Activated CD4-positive, CD25-positive, alpha-beta regulatory T cell treated with anti-CD3 and anti-CD28 coated beads, Interleukin-2, amount 50 U/mL, for 16 hours (primary cell): ENCODE results near the gene UPK1A.
"Not testable (repeated sequence)": the region's sequence is repeated elsewhere in the genome, so short reads cannot be mapped to it uniquely, and the experiment has no call there.

ENCODE experiments used
- DNase-seq: peaks from one replicate; pipeline ENCODE4 v3.0.0-alpha.2; 2020; ENCODE audit warnings: low read depth, low spot score

The UPK1A gene

DNA sequence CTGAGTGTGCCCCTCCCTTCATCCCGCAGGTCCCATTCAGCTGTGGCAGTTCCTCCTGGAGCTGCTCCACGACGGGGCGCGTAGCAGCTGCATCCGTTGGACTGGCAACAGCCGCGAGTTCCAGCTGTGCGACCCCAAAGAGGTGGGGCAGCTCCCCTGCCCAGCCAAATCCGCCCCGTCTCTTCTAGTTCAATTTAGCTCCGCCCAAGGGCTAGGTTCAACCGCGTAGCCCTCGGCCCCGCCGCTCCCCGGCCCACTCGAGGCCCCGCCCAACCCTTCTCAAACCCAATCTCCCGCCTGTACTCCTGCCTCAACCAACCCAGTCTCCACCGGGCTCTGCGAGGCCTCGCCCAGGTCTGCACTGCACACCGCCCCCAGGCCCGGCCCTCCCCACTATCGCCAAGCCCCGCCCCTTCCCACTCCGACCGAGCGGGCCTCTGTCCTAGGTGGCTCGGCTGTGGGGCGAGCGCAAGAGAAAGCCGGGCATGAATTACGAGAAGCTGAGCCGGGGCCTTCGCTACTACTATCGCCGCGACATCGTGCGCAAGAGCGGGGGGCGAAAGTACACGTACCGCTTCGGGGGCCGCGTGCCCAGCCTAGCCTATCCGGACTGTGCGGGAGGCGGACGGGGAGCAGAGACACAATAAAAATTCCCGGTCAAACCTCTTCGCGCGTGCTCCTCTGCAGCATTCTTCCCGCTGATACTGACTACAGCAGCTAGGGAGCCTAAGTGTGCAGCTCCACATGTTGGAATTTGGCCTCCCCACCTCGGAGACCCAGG is 21.9 kb upstream of the UPK1A start:
- DNase-seq = peak; percentile 88

DNA sequence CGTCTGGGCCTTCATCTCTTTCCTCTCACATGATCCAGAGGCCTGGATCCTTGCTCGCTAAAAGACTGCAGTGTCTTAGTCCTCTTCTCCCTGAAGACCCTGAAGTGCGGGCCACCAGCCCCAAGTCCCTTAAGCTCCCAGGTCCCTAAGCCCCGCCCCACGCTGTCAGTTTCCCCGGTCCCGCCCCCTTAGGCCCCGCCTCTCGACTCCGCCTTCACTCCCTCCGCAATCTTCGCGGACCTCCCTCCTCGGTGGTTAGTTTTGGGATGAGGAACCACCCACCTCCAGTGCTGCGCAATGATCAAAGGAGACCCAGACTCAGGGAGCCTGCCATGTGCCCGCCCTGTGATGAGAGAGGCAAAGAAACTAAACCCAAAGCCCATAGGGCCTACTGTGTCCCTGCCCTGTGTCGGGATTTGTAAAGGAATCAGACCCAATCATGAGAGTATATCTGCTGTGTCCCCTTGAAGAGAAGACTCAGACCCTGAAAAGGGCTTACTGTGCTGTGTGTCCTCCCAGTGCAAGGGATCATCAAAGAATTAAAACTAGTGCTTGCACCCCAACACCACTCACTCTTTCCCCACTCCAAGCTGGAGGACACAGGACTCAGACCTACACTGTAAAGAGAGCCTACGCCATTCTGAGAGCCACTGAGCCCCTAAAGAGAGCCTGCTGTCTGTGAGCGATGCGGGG is 21.2 kb upstream of the UPK1A start:
- peak; percentile 49 for DNase-seq

DNA sequence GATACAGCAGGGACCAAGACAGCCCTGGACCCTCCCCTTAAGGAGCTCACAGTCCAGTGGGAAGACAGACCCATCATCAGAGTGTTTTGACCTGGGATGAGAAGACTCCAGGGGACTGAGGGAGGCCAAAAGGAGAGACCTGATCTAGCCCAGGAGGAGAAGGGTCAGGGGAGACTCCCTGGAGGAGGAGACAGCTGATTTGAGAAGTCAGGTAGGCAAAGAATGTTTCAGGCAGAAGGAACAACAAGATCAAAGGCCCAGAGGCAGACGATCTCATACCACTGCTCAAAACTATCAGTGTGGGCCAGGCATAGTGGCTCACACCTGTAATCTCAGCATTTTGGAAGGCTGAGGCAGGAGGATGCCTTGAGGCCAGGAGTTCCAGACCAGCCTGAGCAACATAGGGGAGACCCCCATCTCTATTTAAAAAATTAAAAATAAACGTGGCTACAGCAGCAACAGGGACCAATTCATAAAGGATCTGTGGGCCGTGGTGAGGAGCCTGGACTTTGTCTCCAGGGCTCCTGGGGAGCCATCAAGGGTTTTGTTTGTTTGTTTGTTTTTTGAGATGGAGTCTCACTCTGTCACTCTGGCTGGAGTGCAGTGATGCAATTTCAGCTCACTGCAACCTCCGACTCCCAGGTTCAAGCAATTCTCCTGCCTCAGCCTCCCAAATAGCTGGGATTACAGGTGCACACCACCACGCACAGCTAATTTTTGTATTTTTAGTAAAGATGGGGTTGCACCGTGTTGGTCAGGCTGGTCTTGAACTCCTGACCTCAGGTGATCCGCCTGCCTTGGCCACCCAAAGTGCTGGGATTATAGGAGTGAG is 20.4 kb upstream of the UPK1A start:
- DNase-seq = no peak

DNA sequence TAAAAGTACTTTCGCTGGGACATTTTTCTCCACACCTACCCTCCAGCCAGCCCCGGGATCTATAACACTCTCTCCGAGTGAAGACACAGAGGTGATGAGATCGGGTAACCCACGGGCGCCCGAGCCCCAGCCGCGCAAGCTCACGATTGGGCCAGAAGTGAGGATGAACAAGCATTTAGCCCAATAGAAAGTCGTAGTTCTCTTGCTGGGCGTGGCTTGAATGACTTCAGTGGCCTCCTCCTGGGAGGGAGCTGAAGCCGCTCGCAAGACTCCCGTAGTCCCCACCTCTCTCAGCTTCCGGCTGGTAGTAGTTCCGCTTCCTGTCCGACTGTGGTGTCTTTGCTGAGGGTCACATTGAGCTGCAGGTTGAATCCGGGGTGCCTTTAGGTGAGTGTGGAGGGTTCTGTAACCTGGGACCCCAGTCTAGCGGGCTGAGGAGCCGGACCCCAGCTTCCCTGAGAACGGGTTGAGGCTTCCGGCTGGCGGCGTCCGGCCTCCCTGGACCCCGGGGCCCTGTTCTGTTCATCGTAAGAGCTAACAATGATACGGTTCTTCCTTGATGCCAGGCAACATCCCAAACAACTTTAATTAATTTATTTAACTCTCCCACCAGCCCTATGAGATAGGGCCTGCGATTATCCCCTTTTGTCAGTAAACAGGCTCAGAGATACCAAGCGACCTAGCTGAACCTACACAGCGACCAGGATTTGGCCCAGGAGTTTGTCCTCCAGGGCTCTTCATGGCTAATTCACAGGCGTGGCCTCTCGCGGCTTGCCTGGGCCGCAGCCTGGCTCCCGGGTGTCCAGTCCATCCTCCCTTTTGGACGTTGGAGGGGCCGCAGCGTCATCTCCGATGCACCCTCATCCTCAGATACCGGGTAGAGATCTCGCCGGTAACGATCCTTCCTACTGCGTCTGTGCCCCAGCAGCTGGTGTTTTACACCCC is 18.0 kb upstream of the UPK1A start, which contains the start of gene COX6B1:
TSS of gene COX6B1 (plus strand) at position 307 of the 945 bp plus-strand sequence. CDS start 2,921 bp downstream, outside the sequence.
- DNase-seq = peak; percentile 89

DNA sequence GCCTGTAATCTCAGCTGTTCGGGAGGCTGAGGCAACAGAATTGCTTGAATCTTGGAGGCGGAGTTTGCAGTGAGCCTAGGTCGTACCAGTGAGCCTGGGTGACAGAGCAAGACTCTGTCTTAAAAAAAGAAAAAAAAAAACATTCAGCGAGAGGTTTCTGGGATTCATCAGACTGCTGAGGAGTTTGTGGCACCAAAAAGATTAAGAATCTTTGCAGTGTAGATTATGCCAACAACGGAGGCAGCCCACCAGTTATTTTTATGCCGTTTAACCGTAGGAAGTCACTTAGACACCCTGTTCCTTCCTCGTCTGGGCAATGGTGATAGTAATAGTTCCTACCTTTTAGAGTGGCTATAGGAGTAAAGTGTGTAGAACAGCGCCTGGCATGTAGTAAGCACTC is 15.7 kb upstream of the UPK1A start:
- DNase-seq = no peak

DNA sequence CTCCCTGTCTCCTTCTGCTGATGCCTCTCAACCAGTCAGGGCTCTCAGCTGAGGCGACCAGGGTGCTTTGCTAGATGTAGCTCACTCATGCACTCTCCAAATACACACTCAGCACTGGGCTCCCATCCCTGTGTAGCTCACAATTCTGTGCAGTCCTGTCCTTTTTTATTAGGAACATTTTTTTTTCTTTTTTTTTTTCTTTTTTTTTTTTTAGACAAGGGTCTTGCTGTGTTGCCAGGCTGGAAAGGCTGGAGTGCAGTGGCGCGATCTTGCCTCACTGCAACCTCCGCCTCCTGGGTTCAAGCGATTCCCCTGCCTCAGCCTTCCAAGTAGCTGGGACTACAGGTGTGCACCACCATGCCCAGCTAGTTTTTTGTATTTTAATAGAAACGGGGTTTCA is 11.5 kb upstream of the UPK1A start:
- not testable (repeated sequence) for DNase-seq

DNA sequence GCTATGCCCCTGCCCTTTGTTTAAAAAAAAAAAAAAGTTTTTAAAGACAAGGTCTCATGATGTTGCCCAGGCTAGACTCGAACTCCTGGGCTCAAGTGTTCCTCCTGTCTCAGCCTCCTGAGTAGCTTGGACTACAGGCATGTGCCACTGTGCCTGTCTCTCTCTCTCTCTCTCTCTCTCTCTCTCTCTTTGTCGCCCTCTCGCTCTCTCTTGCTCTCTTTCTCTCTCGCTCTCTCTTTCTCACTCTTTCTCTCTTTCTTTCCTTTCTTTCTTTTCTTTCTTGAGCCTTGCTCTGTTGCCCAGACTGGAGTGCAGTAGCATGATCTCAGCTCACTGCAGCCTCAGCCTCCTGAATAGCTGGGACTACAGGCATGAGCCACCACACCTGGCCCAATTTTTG is 10.7 kb upstream of the UPK1A start:
- DNase-seq = no peak

DNA sequence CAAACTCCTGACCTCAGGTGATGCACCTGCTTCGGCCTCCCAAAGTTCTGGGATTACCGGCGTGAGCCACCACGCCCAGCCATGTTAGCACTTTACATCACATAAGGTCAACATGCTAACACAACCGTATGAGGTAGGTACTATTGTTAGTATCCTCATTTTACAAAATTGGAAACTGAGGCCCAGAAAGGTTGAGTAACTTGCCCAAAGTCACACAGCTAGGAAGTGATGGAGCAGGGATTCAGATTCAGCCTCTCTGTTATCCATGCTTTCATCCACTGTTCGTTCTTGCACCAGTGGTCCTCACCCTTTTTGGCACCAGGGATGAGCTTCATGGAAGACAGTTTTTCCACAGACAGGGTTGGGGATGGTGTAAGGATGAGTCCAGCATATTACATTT is 9.6 kb upstream of the UPK1A start:
- DNase-seq = no peak

DNA sequence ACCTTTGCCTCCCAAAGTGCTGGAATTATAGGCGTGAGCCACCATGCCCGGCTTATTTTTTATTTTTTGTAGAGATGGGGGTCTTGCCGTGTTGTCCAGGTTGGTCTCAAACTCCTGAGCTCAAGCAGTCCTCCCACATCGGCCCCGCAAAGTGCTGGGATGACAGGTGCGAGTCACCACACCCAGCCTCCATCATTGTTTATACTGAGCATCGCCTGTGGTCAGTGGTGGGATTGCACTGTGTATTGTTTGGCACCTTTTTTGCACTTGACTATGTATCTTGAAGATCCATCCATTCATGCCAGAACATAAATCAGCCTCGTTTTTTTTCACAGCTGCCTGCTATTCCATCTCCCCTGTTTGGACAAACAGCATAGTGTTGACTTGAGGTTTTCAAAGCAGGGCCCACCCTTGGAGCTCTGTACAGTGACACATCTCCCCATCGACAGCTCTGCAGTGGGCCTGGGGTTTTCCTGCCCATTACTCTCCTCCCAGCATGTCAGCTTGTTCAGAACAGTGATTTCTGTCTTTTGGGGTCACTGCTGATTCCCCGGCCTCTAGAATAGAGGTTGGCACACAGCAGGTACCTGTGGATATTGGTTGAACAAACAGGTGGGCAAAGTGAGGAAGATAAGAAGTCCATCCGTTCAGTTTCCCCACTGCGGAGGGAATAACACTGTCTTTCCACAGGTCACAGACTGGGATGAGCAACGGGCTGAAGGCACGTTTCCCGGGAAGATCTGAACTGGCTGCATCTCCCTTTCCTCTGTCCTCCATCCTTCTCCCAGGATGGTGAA is 8.2 kb upstream of the UPK1A start:
- DNase-seq = no peak

DNA sequence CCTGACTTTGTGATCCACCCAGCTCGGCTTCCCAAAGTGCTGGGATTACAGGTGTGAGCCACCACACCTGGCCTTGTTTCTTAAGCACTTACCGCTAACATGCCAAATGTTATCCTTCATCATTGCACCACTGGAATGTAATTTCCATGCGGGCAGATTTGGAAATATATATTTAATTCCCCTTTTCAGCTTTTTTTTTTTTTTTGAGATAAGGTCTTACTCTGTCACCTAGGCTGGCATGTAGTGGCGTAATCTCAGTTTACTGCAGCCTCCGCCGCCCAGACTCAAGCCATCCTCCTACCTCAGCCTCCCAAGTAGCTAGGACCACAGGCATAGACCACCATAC is 4.3 kb upstream of the UPK1A start:
- no peak for DNase-seq

DNA sequence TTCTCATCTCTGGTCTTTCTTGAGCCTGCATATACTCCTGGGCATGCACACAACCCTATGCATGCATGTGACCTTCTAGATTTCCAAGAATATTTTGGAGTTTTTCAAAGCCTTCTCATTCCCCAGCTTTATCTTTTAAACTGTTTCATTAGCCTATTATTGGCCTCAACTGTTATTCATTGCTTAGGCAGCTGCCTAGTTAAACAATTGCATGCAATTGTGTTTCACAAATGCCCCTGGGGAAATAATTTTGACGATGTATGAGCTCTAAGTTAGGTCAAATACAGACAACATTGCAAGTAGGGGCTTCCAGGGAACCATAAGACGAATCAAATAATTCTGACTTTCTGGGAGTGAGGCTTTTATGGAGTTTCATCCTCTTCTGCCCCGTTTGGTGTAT is 2.3 kb upstream of the UPK1A start:
- no peak for DNase-seq

DNA sequence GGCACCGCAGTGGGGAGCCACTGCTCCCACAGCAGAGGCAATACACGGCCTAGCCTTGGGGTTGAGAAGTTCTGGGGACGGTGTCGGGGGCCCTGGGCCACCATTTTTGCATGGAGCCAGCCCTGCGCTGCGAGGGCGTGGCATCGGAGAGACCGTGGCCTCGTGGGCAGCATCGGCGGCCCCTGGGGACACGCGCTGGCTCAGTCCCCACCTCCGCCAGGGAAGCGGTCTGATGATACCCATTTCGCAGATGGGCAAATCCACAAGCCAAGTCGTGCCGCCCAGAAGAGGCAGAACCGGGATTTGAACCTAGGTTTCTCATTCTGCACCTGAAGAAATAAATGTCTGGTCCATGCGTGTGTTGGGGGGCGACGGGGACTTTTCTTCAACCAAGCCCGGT is 1.2 kb upstream of the UPK1A start:
- DNase-seq = no peak

DNA sequence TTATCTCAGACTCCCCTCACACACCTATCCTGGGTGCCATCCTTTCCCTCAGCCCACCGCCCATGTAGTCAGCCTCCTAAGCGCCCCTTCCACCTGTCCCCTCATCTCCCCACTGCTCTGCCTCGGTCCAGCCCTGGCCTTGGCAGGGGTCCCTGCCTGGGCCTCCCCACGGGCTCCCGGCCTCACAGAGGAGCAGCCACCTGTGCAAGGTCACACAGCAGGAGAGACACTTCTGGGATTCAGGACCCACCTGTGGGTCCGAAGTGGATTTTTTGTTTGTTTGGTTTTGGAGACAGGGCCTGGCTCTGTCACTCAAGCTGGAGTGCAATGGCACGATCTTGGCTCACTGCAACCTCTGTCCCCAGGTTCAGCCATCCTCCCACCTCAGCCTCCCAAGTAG is 713 bp upstream of the UPK1A start:
- no peak for DNase-seq

DNA sequence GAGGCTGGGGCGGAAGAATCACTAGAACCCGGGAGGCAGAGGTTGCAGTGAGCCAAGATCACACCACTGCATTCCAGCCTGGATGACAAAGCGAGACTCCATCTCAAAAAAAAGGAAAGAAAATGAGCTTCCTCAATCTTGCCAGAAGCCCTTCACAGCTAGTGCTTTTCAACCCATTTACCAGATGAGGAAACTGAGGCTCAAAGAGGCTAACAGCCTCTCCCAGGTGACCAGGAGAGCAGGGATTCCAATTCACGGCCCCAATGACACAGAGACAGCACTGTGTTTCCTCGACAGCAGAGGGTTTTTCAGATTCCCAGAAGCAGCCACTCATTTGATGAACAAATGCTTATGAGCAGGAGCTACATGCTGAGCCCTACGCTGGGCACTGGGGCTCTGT is 3.2 kb downstream of the UPK1A start:
- no peak for DNase-seq

DNA sequence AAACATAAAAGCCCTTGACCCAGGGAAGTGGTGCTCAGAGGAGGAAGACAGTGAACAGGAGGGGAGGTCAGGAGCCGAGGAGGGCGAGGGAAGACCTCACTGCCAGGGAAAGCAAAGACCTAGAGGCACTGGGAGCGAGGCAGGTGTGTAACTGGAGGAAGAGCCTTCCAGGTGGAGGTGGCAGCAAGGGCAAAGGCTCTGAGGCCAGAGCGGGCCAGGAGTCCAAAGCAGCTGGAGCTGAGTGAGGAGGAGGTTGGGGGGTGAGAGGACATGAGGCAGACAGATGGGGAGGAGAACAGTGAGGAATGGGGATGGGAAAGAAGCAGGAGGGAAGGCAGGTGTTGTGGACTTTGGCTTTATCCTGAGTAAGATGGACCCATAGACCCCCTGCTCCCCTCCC is 3.7 kb downstream of the UPK1A start:
- no peak for DNase-seq

DNA sequence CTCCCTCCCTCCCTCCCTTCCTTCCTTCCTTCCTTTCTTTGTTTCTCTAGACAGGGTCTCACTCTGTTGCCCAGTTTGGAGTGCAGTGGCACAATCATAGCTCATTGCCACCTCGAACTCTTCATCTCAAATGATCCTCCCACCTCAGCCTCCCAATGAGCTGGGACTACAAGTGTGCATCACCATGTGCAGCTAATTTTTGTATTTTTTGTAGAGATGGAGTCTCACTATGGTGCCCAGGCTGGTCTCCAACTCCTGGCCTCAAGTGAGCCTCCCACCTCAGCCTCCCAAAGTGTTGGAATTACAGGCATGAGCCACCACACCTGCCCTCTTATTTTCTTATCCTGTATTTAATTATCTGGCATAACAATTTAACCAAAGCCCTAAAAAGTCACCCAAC is 4.4 kb downstream of the UPK1A start:
- DNase-seq = no peak

DNA sequence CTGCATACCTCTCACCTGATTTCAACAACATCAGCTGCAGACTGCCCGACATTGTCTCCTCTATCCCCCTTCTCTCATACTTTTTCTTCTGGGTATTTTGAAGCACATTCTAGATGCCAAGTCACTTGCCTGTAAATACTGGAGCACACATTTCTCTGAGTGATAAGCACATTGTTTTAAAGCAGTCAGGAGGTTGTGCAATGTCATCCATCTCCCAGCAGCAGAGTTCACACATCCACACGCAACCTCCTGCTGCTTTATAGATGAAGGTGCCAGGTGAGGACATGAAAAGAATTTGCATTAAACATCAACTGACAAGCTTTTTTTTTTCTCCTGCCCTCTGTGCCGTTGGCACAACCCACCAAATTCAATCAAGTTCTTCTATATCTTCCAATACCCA is 5.5 kb downstream of the UPK1A start:
- no peak for DNase-seq

DNA sequence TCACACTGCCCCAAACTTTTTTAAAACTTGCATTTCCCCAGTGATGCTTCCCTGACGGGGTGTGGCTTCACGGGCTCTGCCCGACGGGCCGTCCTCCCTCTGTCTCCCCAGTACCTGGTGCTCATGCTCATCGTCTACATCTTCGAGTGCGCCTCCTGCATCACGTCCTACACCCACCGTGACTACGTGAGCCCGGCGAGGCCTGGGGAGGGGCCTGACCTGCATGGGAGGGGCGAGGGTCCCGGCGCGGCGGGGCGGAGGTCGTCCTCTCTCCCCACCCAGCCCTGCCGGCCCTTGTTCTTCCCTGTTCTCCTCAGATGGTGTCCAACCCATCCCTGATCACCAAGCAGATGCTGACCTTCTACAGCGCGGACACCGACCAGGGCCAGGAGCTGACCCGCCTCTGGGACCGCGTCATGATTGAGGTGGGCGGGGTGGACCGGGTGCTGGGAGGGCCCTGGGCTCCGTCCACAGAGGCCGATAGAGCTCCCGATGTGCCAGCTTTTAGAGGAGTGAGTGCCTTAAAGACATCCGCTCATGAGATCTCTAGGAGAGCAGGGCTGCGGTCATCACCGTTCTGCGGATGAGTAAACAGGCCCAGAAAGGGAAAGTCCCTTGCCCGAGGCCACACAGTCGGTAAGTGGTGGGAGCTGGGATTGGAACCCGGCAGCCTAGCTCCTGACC is 6.9 kb downstream of the UPK1A start:
- no peak for DNase-seq

DNA sequence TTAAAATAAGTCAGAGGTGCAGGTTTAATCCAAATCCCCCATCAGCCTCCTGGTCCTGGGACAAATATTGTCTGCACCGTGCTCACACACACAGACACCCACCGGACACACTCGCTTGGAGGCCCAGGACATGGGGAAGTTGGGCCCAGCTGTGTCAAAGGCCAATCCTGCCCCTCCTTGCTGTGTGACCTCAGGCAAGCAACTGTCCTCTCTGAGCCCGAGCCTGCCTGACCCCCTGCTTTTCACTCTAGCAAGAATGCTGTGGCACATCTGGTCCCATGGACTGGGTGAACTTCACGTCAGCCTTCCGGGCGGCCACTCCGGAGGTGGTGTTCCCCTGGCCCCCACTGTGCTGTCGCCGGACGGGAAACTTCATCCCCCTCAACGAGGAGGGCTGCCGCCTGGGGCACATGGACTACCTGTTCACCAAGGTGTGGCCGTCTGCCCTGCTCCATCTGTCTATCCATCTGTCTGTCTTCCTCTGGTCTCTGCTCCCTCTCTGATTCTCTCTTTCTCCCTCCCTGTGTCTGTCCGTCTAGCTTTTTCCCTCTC is 9.3 kb downstream of the UPK1A start:
- DNase-seq = no peak

DNA sequence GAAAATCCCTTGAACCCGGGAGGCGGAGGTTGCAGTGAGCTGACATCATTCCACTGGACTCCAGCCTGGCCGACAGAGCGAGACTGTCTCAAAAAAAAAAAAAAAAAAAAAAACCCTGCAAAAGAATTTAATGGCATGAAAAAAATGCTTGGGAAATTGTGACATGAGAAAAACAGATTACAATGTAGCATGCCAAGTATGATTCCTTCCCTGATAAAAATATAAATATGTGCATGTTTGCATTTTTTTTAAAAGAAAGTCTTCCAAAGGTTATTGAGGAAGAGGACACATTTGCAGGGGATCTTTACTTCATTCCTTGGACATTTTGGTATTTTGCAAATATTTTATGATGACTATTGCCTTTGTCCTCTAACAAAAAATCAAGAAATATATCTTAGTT is 23.5 kb downstream of the UPK1A start:
- no peak for DNase-seq
